Liver (tissue), 3 donors: ENCODE results near the gene PELO.

ENCODE experiments used
- CTCF ChIP-seq: fragments of 150-350 bp; IDR thresholded peaks from 2 replicates; pipeline ENCODE4 v1.5.1; 2017; ENCODE audit warnings: improper control_type of control experiment, low read depth, low read length; ENCODE audit not compliant: missing input control
- HNF4A ChIP-seq, 2 donors: conservative IDR thresholded peaks; 2 replicates each; pipeline ENCODE4 v1.6.1; 2016; ENCODE audit warnings: antibody characterized with exemption in 2 of 2, mild to moderate bottlenecking in 2 of 2
- JUND ChIP-seq, 2 donors: IDR thresholded peaks; 2 replicates each; pipeline ENCODE4 v1.6.1; 2016; ENCODE audit warnings: antibody characterized with exemption in 2 of 2
- RAD21 ChIP-seq, 2 donors: IDR thresholded peaks; 2 replicates each; pipeline ENCODE4 v1.6.1; 2016; ENCODE audit warnings: antibody characterized with exemption in 2 of 2, mild to moderate bottlenecking in 2 of 2
- SP1 ChIP-seq: IDR thresholded peaks from 2 replicates; pipeline ENCODE4 v1.6.1; 2018; ENCODE audit warnings: antibody characterized with exemption, mild to moderate bottlenecking
- TAF1 ChIP-seq: conservative IDR thresholded peaks from 2 replicates; pipeline ENCODE4 v1.6.1; 2016; ENCODE audit warnings: antibody characterized with exemption, mild to moderate bottlenecking
- donor health status: healthy.
- donor health status: healthy.

- TF ChIP-seq CTCF (no peak), HNF4A (conservative IDR thresholded peaks at IDR 0.05) (no peak), SP1 (no peak), RAD21 (IDR thresholded peaks at IDR 0.05) (no peak), TAF1 (no peak), JUND (IDR thresholded peaks at IDR 0.05) (no peak)
Observed at GRCh38 chr5:52777186-52777585, 10.5 kb upstream of the PELO start.
